K562 (cell line): Measurements from ENCODE around the gene CAPN3. TPM values are rescaled to one million over a fixed set of nuclear protein-coding genes. Genes with fewer than 3 reads are reported as not detected.

Experiments used
- ATAC-seq: fragments of 200-7000 bp; cut with Tn5 transposase; 3 replicates; pipeline ENCODE4 v1.9.1; 2020; ENCODE audit warnings: moderate library complexity
- BruUV-seq: library from RNA; stranded (reverse); fragments of 400-500 nt; replicated peaks from 2 replicates; lab custom pipeline; 2021; lab: Mats Ljungman, UMichigan
- CTCF ChIA-PET: fragments of 300-600 bp; formaldehyde crosslinking; extraction: SDS; loops from one replicate; lab custom pipeline; 2021; ENCODE audit warnings: low intra/inter-chr PET ratio; lab: Yijun Ruan, JAX
- POLR2A ChIA-PET: fragments of 300-600, 350-650 bp; sonication (Branson Sonifier 250); formaldehyde crosslinking; extraction: SDS; loops from one replicate; lab custom pipeline; 2021; ENCODE audit warnings: antibody characterized with exemption, inconsistent platforms; lab: Yijun Ruan, JAX
- DNase-seq, 4 experiments: peaks; one replicate each; pipeline versions ENCODE4 v3.0.0 to v3.0.0-alpha.2; 2011 to 2018; ENCODE audit warnings: low spot score in 3 of 4, mixed read lengths in 3 of 4; ENCODE audit errors: extremely low read depth in 1 of 4
- FAIRE-seq: peaks from 2 replicates; lab custom pipeline; 2011; peaks lifted over from hg19 to GRCh38; lab: Jason Lieb, UNC
- H2AFZ ChIP-seq: 2 replicates; pipeline ENCODE4 v1.6.0; 2011; ENCODE audit warnings: low read depth, low read length, control low read depth, inconsistent platforms
- H3K27ac ChIP-seq: fragments of 200-600 bp; 3 replicates; pipeline ENCODE4 v1.8.0; 2011; ENCODE audit warnings: low read depth, mild to moderate bottlenecking, control low read depth, inconsistent platforms, low read length, moderate library complexity, mixed read lengths; ENCODE audit errors: extremely low read depth
- H3K27me3 ChIP-seq, 2 experiments: fragments of 300-600 bp in 1 of 2; 2 replicates in 1 of 2; 3 replicates in 1 of 2; pipeline versions ENCODE4 v1.6.0 to v1.8.0; 2011; ENCODE audit warnings: inconsistent platforms in 2 of 2, low read length in 2 of 2, mild to moderate bottlenecking in 1 of 2, mixed read lengths in 1 of 2, moderate library complexity in 1 of 2; ENCODE audit not compliant: control insufficient read depth in 2 of 2, insufficient read depth in 2 of 2
- H3K36me3 ChIP-seq: fragments of 300-600 bp; 3 replicates; pipeline ENCODE4 v1.8.0; 2011; ENCODE audit warnings: mild to moderate bottlenecking, low read length, inconsistent platforms; ENCODE audit not compliant: control insufficient read depth, insufficient read depth
- H3K4me1 ChIP-seq, 2 experiments: fragments of 200-600 bp in 1 of 2; replicated peaks in 1 of 2; 2 replicates in 1 of 2; 3 replicates in 1 of 2; pipeline versions ENCODE4 v1.5.1 to v1.8.0; 2011; ENCODE audit warnings: inconsistent platforms in 2 of 2, low read length in 2 of 2, mild to moderate bottlenecking in 1 of 2, mixed read lengths in 1 of 2, moderate library complexity in 1 of 2; ENCODE audit not compliant: control insufficient read depth in 2 of 2, insufficient read depth in 2 of 2
- H3K4me2 ChIP-seq: 2 replicates; pipeline ENCODE4 v1.6.1; 2011; ENCODE audit warnings: low read length, control low read depth, inconsistent platforms, mixed read lengths; ENCODE audit not compliant: insufficient read depth
- H3K4me3 ChIP-seq: fragments of 200-600 bp; sonication (generic), shearing (Covaris generic); 2 replicates; pipeline ENCODE4 v1.5.1; 2016; ENCODE audit warnings: control low read depth, inconsistent platforms
- H3K79me2 ChIP-seq: fragments of 200-600 bp; 3 replicates; pipeline ENCODE4 v1.8.0; 2011; ENCODE audit warnings: low read length, inconsistent platforms; ENCODE audit not compliant: control insufficient read depth, insufficient read depth
- H3K9ac ChIP-seq, 2 experiments: 2 replicates each; pipeline versions ENCODE4 v1.6.0 to v1.6.1; 2011; ENCODE audit warnings: low read depth in 2 of 2, low read length in 2 of 2, control low read depth in 1 of 2, inconsistent platforms in 1 of 2, mild to moderate bottlenecking in 1 of 2, mixed read lengths in 1 of 2; ENCODE audit not compliant: insufficient read depth in 1 of 2
- H3K9me1 ChIP-seq: one replicate; pipeline ENCODE4 v1.6.0; 2011; ENCODE audit warnings: inconsistent platforms, mild to moderate bottlenecking, low read length, moderate library complexity; ENCODE audit not compliant: control insufficient read depth, insufficient read depth
- H3K9me3 ChIP-seq: replicated peaks from 2 replicates; pipeline ENCODE4 v1.5.1; 2011; ENCODE audit warnings: low read depth, low read length, inconsistent platforms; ENCODE audit not compliant: control insufficient read depth, insufficient read depth
- H4K20me1 ChIP-seq: replicated peaks from 2 replicates; pipeline ENCODE4 v1.6.1; 2011; ENCODE audit warnings: low read length, inconsistent platforms, mixed read lengths; ENCODE audit not compliant: control insufficient read depth, insufficient read depth
- ARID4B ChIP-seq: sonication (generic); formaldehyde crosslinking; IDR thresholded peaks from 2 replicates; pipeline ENCODE4 v1.8.0; 2022; ENCODE audit warnings: mild to moderate bottlenecking, missing genetic modification reagents
- ATF3 ChIP-seq, 2 experiments: fragments of 450-650 bp in 1 of 2; sonication (generic) in 1 of 2; formaldehyde crosslinking in 1 of 2; IDR thresholded peaks in 1 of 2; conservative IDR thresholded peaks in 1 of 2; 2 replicates each; pipeline versions ENCODE4 v1.6.1 to v1.8.1; 2016 to 2023; ENCODE audit warnings: mild to moderate bottlenecking in 2 of 2, moderate library complexity in 2 of 2, inconsistent platforms in 1 of 2, missing genetic modification reagents in 1 of 2
- DMBX1 ChIP-seq: fragments of 250-450 bp; sonication (Bioruptor Pico); IDR thresholded peaks from 2 replicates; pipeline ENCODE4 v1.8.0; 2022; ENCODE audit warnings: inconsistent platforms, mild to moderate bottlenecking, moderate library complexity, borderline replicate concordance
- ETS2 ChIP-seq: IDR thresholded peaks from 2 replicates; pipeline ENCODE4 v1.6.1; 2016; ENCODE audit warnings: borderline replicate concordance, missing genetic modification characterization, mild to moderate bottlenecking, moderate library complexity, missing compliant biosample characterization; ENCODE audit not compliant: poor library complexity, severe bottlenecking
- HMG20B ChIP-seq: fragments of 250-450 bp; sonication (Bioruptor Pico); IDR thresholded peaks from 2 replicates; pipeline ENCODE4 v1.5.0; 2021; ENCODE audit warnings: mild to moderate bottlenecking
- HSF4 ChIP-seq: fragments of 250-450 bp; sonication (Bioruptor Pico); IDR thresholded peaks from 2 replicates; pipeline ENCODE4 v2.1.2; 2022; ENCODE audit warnings: mild to moderate bottlenecking, moderate library complexity, borderline replicate concordance
- IRF2 ChIP-seq: sonication (generic); formaldehyde crosslinking; IDR thresholded peaks from 2 replicates; pipeline ENCODE4 v1.8.1; 2022; ENCODE audit warnings: mild to moderate bottlenecking, missing genetic modification reagents
- JUN ChIP-seq, 2 experiments: sonication (generic) in 1 of 2; formaldehyde crosslinking in 1 of 2; IDR thresholded peaks; 2 replicates each; pipeline versions ENCODE4 v1.6.1 to v1.8.0; 2012 to 2022; ENCODE audit warnings: borderline replicate concordance in 2 of 2, mild to moderate bottlenecking in 2 of 2, improper control_type of control experiment in 1 of 2, low read depth in 1 of 2, low read length in 1 of 2, missing genetic modification reagents in 1 of 2
- KHSRP ChIP-seq: fragments of 450-650 bp; IDR thresholded peaks from 2 replicates; pipeline ENCODE4 v1.6.1; 2017
- MCM2 ChIP-seq: fragments of 450-650 bp; IDR thresholded peaks from 2 replicates; pipeline ENCODE4 v1.6.1; 2017; ENCODE audit warnings: low read depth, mild to moderate bottlenecking
- MYNN ChIP-seq, 2 experiments: sonication (generic); formaldehyde crosslinking in 1 of 2; IDR thresholded peaks; 2 replicates each; pipeline versions ENCODE4 v1.5.0 to v1.6.1; 2016 to 2020; ENCODE audit warnings: antibody characterized with exemption in 1 of 2, missing genetic modification reagents in 1 of 2
- POLR2AphosphoS2 ChIP-seq: IDR thresholded peaks from 2 replicates; pipeline ENCODE4 v1.6.1; 2012; ENCODE audit warnings: low read length, improper control_type of control experiment
- ZNF347 ChIP-seq: fragments of 450-650 bp; formaldehyde crosslinking; IDR thresholded peaks from 2 replicates; pipeline ENCODE4 v1.4.0; 2020; ENCODE audit warnings: low read depth, mild to moderate bottlenecking, moderate library complexity
- WGBS: fragments of 100-300 bp; shearing (Covaris generic); methylation state at CpG from one replicate; pipeline ENCODE4 v1.1.6; 2016; ENCODE audit warnings: low coverage, mixed read lengths; ENCODE audit not compliant: insufficient coverage; ENCODE audit errors: missing lambda C conversion rate; 5-methylcytosine and 5-hydroxymethylcytosine counted together
- in situ Hi-C: fragments of 300-500 bp; cut with MboI; formaldehyde crosslinking; loops from 4 replicates; pipeline ENCODE4 v1.15.0; 2018; ENCODE audit warnings: inconsistent platforms, mixed read lengths
- intact Hi-C: fragments of 100-400 bp; cut with micrococcal nuclease; formaldehyde crosslinking; loops from 2 replicates; pipeline ENCODE4 v1.14.2; 2022
- polyA plus RNA-seq, 8 experiments: library from polyadenylated mRNA; depleted of rRNA in 4 of 8; stranded (reverse) in 5 of 8; unstranded in 3 of 8; fragments of >200 nt; fragmentation: Nextera tagmentation in 2 of 8; fragmentation: Illumina TruSeq in 1 of 8; extraction: Ambion mirVana in 2 of 8; extraction: Trizol in 1 of 8; gene quantifications; 2 replicates each; pipeline versions ENCODE4 v1.2.1 to v1.2.3, GENCODE V29; 2011 to 2014; ENCODE audit warnings: inconsistent platforms in 1 of 8, missing spikeins in 1 of 8
- total RNA-seq, 7 experiments: library from RNA; depleted of rRNA in 6 of 7; stranded (reverse); fragments of >200 nt in 6 of 7; fragmentation: Illumina TruSeq in 2 of 7; extraction: Trizol in 2 of 7; gene quantifications; 2 replicates each; pipeline versions ENCODE4 v1.2.1 to v1.2.3, GENCODE V29; 2011 to 2021; ENCODE audit warnings: low replicate concordance in 1 of 7

The CAPN3 gene
- total and polyA plus RNA-seq, 9 of the 15 experiments (the other 6 are each of a cell fraction or from before 2014, with no cell fraction given) = 0.03 to 0.34 (median 0.20) TPM; not detected in 2

GRCh38 chr15:42456971-42457370 lies 97.7 kb downstream of the CAPN3 start:
- intact Hi-C loops = no loop called here
- POLR2A ChIA-PET = interaction anchor here (0.6 kb wide), 1 partner anchor 14 kb away, joined by 3 read pairs; no protein-coding TSS in a partner anchor
- H3K4me1 ChIP-seq = no peaks in the 10 kb centered on the region
- no peak overlapping the region for H3K4me2 ChIP-seq
- TF ChIP-seq POLR2AphosphoS2 (no peak), ZNF347 (CRISPR knock-in tag) (no peak), KHSRP (no peak), DMBX1 (CRISPR knock-in tag) (no peak), IRF2 (no peak), HSF4 (no peak), HMG20B (no peak), MCM2 (no peak), ETS2 (tag) (no peak), ARID4B (CRISPR knock-in tag) (no peak), MYNN (IDR thresholded peaks at IDR 0.05) (no peak), MYNN (CRISPR knock-in tag; IDR thresholded peaks at IDR 0.05) (no peak), JUN (IDR thresholded peaks at IDR 0.05; ENCODE audit: borderline replicate concordance, low read depth, low read length) (no peak), JUN (CRISPR knock-in tag; IDR thresholded peaks at IDR 0.05; ENCODE audit: borderline replicate concordance) (no peak), ATF3 (IDR thresholded peaks at IDR 0.05) (no peak), ATF3 (CRISPR knock-in tag; conservative IDR thresholded peaks at IDR 0.05) (no peak)
- TF ChIP-seq, all 486 proteins: peak for 0
- no peak overlapping the region for H2AFZ ChIP-seq
- CTCF ChIA-PET = no interaction called here
- H3K36me3 ChIP-seq = peaks cover 25% of the 10 kb centered on the region; the same call in 1 of the 3 replicates
- H3K27me3 ChIP-seq = no peaks in the 10 kb centered on the region
- ATAC-seq = no peak
- no peak overlapping the region for H3K27ac ChIP-seq
- H3K9me3 ChIP-seq = no peaks in the 10 kb centered on the region
- FAIRE-seq = no peak
- H3K79me2 ChIP-seq = no peaks in the 10 kb centered on the region; the same call in 2 of the 3 replicates
- in situ Hi-C loops = no loop called here
- no peaks in the 10 kb centered on the region for H3K9me1 ChIP-seq
- no peaks in the 10 kb centered on the region; the same call in 1 of the 2 replicates for H4K20me1 ChIP-seq
- no TSS peak for BruUV-seq
- H3K4me3 ChIP-seq = no peak overlapping the region
- H3K9ac ChIP-seq = no peak overlapping the region
- DNase-seq = no peak
- 70% methylated on average over 3 of the region's 3 CpGs for WGBS
